ENCODE measurements around the gene ELANE. TPM values are rescaled to one million over a fixed set of nuclear protein-coding genes. Genes with fewer than 3 reads are reported as not detected.
"Not testable (repeated sequence)": the region's sequence is repeated elsewhere in the genome, so short reads cannot be mapped to it uniquely, and the experiment has no call there.

The ELANE gene
- total and polyA plus RNA-seq, 7 donors, result 0.64 to 3.6 (median 1.8) TPM; not detected in 3

DNA sequence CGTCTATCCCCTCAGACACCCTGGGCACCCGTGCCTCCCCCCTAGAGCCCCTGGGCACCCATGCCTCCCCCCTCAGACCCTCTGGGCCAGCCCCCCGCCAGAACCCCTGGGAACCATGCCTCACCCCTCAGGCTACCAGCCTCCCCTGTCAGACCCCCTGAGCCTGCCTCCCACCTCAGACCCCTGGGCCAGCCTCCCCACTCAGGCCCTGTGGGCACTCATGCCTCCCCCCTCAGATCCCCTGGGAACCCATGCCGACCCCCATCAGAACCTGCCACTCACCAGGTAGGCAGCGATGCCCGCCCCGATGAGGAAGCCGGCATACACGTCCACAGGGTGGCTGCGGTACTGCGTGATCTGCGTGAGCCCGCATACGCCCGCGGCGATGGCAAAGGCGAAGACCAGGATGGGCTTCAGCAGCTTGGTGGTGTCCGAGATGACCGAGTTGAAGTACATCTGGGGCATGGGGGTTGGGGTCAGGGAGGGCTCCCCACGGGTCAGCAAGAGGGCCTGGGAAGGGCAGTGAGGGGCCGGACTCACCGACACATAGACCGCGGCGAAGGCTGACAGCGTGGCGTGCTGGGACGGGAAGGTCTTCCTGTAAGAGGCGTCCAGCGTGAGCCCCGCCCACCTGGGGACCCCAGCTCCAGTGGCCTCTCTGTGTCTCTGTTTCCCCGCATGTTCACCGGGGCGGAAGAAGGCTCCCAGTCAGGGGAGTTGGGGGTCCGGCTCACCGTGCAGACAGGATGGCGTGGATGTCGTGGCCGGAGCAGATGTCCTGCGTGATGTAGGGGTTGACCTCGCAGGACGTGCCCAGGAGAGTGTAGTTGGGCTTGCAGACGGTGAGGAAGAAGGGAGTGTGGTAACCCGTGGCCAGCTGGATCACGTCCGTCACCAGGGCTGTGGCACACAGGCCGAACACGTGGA, 37.7 kb upstream of the ELANE start:
- no peak for DNase-seq
- H3K27me3 ChIP-seq, result no peaks in the 10 kb centered on the region
- WGBS, 2 donors, result 83 to 90% methylated on average over 49 of the region's 49 CpGs
- no peak overlapping the region for H3K4me3 ChIP-seq
- H3K9me3 ChIP-seq, result no peaks in the 10 kb centered on the region
- H3K4me1 ChIP-seq, result no peaks in the 10 kb centered on the region
- peaks cover 19 to 37% (median 32%) of the 10 kb centered on the region in 4 donors for H3K36me3 ChIP-seq
- intact Hi-C loops (cut with DNase I), result no loop called here
- H3K27ac ChIP-seq, result no peak overlapping the region
- peak in 2 of 4 donors; percentile 18 to 42 for TF ChIP-seq POLR2AphosphoS5 (IDR thresholded peaks at IDR 0.05)
- no peak for TF ChIP-seq POLR2A (IDR thresholded peaks at IDR 0.05)

DNA sequence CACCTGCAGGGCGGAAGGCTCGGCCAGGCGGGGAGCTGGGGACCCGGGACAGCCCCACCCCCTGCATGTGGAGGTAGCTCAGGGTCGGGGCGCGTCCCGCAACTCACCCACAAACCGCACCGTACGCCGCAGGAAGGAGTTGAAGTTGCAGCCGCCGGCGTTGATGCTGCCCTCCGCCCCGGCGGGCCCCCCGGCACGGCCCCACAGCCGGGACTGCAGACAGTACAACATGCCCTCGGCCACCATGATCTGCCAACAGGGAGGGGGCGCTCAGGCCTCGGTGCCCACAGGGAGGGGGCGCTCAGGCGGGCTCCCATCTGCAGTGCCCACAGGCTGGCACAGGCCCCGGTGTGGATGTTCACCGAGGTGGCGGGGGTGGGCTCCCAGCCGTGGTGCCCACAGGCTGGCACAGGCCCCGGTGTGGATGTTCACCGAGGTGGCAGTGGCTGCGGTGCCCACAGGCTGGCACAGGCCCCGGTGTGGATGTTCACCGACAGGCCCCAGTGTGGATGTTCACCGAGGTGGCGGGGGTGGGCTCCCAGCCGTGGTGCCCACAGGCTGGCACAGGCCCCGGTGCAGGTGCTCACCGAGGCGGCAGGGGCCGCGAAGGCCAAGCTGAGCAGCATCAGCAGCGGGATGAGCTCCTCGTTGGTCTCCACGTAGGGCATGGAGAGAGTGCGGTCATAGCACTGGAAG, 36.9 kb upstream of the ELANE start:
- Histone ChIP-seq H3K27ac (no peak overlapping the region), H3K36me3 (peaks cover 11 to 29% (median 24%) of the 10 kb centered on the region in 4 donors), H3K27me3 (no peaks in the 10 kb centered on the region), H3K4me3 (no peak overlapping the region), H3K4me1 (no peaks in the 10 kb centered on the region), H3K9me3 (no peaks in the 10 kb centered on the region)
- no peak for DNase-seq
- intact Hi-C loops (cut with DNase I), result no loop called here
- TF ChIP-seq POLR2AphosphoS5 (IDR thresholded peaks at IDR 0.05), result peak in 1 of 4 donors; percentile 4
- TF ChIP-seq, protein P1, sequence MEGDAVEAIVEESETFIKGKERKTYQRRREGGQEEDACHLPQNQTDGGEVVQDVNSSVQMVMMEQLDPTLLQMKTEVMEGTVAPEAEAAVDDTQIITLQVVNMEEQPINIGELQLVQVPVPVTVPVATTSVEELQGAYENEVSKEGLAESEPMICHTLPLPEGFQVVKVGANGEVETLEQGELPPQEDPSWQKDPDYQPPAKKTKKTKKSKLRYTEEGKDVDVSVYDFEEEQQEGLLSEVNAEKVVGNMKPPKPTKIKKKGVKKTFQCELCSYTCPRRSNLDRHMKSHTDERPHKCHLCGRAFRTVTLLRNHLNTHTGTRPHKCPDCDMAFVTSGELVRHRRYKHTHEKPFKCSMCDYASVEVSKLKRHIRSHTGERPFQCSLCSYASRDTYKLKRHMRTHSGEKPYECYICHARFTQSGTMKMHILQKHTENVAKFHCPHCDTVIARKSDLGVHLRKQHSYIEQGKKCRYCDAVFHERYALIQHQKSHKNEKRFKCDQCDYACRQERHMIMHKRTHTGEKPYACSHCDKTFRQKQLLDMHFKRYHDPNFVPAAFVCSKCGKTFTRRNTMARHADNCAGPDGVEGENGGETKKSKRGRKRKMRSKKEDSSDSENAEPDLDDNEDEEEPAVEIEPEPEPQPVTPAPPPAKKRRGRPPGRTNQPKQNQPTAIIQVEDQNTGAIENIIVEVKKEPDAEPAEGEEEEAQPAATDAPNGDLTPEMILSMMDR (IDR thresholded peaks at IDR 0.05), result no peak
- no peak for TF ChIP-seq POLR2A (IDR thresholded peaks at IDR 0.05)
- TF ChIP-seq EP300 (IDR thresholded peaks at IDR 0.05), result no peak
- WGBS, 2 donors, result 89 to 96% methylated on average over 47 of the region's 47 CpGs

DNA sequence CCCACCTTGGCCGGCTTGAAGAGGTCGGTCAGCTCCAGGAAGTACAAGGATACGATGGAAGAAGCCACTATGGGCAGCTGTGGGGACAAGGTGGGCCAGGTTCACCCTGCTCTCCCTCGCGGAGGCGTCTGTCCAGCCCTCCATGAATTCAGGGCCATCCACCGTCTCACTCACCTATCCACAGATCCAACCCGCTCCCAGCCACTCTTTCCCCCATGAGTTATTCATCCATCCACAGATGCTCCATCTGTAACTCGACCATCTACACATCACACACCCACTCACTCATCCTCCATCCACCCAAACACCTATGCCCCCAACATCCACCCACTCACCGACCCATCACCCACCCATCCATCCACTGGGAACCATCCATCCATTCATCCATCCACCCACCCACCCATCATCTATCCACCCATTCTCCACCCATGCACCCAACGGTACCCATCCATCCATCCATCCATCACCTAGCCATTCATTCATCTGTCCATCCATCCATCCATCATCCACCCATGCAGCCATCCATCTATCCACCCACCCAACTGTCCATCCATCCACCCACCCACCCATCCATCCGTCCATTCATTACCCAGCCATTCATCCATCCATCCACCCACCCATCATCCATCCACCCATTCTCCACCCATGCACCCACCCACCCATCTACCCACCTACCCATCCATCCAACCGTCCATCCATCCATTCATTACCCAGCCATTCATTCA, 36.2 kb upstream of the ELANE start:
- H3K36me3 ChIP-seq, result peaks cover 6 to 22% (median 17%) of the 10 kb centered on the region in 4 donors
- H3K4me1 ChIP-seq, result no peaks in the 10 kb centered on the region
- intact Hi-C loops (cut with DNase I), result no loop called here
- TF ChIP-seq POLR2AphosphoS5 (IDR thresholded peaks at IDR 0.05), result no peak
- no peak for TF ChIP-seq EP300 (IDR thresholded peaks at IDR 0.05)
- no peak for TF ChIP-seq POLR2A (IDR thresholded peaks at IDR 0.05)
- TF ChIP-seq, protein P1 (IDR thresholded peaks at IDR 0.05), result no peak
- H3K4me3 ChIP-seq, result no peak overlapping the region
- 94 to 95% methylated on average over 13 of the region's 13 CpGs for WGBS, 2 donors
- H3K27me3 ChIP-seq, result peaks cover under 1 to 3% (median 2%) of the 10 kb centered on the region in 3 donors
- H3K27ac ChIP-seq, result no peak overlapping the region
- DNase-seq, result no peak
- no peaks in the 10 kb centered on the region for H3K9me3 ChIP-seq

DNA sequence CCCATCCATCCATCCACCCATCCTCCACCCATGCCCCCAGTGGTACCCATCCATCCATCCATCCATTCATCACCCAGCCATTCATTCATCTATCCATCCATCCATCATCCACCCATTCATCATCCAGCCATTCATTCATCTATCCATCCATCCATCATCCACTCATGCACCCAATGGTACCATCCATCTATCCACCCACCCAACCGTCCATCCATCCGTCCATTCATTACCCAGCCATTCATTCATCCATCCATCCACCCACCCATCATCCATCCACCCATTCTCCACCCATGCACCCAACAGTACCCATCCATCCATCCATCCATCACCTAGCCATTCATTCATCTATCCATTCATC, 35.6 kb upstream of the ELANE start:
- Histone ChIP-seq H3K27ac (no peak overlapping the region), H3K27me3 (peaks cover 6 to 8% (median 7%) of the 10 kb centered on the region in 3 donors), H3K4me1 (peaks cover 0 to 4% (median 3%) of the 10 kb centered on the region in 4 donors), H3K4me3 (no peak overlapping the region), H3K36me3 (peaks cover under 1 to 17% (median 12%) of the 10 kb centered on the region in 4 donors), H3K9me3 (no peaks in the 10 kb centered on the region)
- DNase-seq, result no peak
- TF ChIP-seq POLR2A (IDR thresholded peaks at IDR 0.05) (no peak), POLR2AphosphoS5 (IDR thresholded peaks at IDR 0.05) (no peak), EP300 (IDR thresholded peaks at IDR 0.05) (no peak)
- TF ChIP-seq, protein P1 (IDR thresholded peaks at IDR 0.05), result no peak
- 93% methylated on average over 2 of the region's 2 CpGs for WGBS, 2 donors
- intact Hi-C loops (cut with DNase I), result no loop called here

DNA sequence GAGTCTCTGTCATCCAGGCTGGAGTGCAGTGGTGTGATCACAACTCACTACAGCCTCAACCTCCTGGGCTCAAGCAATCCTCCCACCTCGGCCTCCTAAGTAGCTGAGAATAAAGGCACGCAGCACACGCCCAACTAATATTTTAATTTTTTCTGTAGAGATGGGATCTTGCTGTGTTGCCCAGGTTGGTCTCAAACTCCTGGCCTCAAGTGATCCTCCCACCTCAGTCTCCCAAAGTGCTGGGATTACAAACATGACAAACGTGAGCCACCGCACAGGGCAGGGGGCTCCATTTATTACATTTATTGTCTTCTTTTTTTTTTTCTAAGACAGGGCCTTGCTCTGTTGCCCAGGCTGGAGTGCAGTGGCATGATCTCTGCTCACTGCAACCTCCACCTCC, 31.9 kb upstream of the ELANE start:
- H3K36me3 ChIP-seq; H3K27ac ChIP-seq; H3K9me3 ChIP-seq; H3K4me3 ChIP-seq; DNase-seq; intact Hi-C loops (cut with DNase I): not testable (repeated sequence)
- Histone ChIP-seq H3K4me1 (peaks cover 0 to 16% (median 15%) of the 10 kb centered on the region in 4 donors), H3K27me3 (peaks cover 22 to 36% (median 33%) of the 10 kb centered on the region in 3 donors)
- WGBS, 2 donors, result 85 to 91% methylated on average over 5 of the region's 5 CpGs

Measured in sigmoid colon (tissue), 7 donors.